Measurements from ENCODE around the gene PAK6. TPM values are rescaled to one million over a fixed set of nuclear protein-coding genes. Genes with fewer than 3 reads are reported as not detected.

PAK6 gene
- total RNA-seq (2014; rRNA removed; shearing (Covaris generic)), result 6.4 and 17.7 TPM in 2 replicates

- DNase-seq (ENCODE audit: low spot score), result peak; percentile 92
Observed at GRCh38 chr15:40238532-40239403, at the start of gene PAK6. Gene PAK6 (plus strand): TSS chr15:40239063. CDS start chr15:40264786, 25,723 bp downstream.

DNA sequence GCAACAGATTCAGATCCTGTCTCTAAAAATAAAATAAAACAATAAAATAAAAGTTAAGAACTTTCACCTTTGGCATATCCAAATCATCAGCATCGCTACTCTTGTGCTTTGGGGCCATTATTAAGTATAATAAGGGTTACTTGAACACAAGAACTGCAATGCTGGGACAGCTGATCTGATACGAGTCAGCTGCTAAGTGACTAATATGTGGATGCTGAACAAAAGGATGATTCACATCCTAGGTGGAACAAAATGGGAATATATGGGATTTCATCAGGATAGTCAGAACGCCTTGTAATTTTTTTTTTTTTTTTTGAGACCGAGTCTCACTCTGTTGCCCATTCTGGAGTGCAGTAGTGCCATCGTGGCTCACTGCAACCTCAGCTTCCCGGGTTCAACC is 48.3 kb upstream of the PAK6 start:
- no peak for DNase-seq (ENCODE audit: low spot score)

- no peak for DNase-seq (ENCODE audit: low spot score)
Observed at GRCh38 chr15:40192942-40193341, 45.9 kb upstream of the PAK6 start.

DNA sequence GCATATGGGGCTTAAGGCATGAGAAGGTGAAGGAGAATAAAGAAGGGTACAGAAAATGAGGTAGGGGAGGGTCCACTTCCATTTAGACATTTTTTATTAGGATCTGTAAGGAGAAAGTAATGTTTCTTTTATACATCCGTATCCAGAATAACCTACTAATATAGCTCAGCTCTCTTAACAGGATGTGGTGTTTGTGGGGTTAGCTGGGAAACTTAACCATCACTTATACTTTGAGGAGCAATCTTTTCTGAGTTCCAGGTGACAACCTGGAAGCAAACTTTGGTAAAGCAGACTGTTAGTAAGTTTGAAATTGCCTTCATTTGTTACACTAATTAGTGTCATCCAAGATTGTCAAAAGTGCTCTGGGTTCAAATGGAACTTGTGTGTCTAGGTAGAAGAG is 41.4 kb upstream of the PAK6 start:
- no peak for DNase-seq (ENCODE audit: low spot score)

GRCh38 chr15:40198355-40199085 is 40.3 kb upstream of the PAK6 start:
- no peak for DNase-seq (ENCODE audit: low spot score)

GRCh38 chr15:40204100-40204499 is 34.8 kb upstream of the PAK6 start:
- no peak for DNase-seq (ENCODE audit: low spot score)

GRCh38 chr15:40217166-40217824 is 21.6 kb upstream of the PAK6 start:
- DNase-seq (ENCODE audit: low spot score), result peak; percentile 97

DNA sequence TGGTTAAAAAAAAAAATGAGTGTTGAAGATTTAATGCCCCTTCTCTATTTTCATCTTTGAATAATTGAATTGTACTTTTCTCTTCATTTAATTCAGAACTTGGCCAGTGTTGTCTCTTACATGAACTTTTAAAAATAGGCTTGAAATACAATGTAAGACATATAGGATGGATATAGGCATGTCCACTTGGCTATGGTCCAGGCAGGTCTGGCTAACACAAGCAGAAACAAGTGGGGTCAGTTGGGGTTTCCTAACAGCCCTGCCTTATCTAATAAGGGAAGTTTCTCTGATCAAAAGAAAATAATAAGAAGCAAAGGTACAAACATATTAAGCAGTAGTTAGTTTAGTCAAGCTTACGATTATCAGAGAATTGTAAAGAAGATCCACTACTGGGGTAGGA is 19.1 kb upstream of the PAK6 start:
- DNase-seq (ENCODE audit: low spot score), result no peak

- DNase-seq (ENCODE audit: low spot score), result no peak
Observed at GRCh38 chr15:40222131-40222530, 16.7 kb upstream of the PAK6 start.

GRCh38 chr15:40226736-40227135 is 12.1 kb upstream of the PAK6 start:
- DNase-seq (ENCODE audit: low spot score), result no peak

GRCh38 chr15:40229316-40229715 is 9.5 kb upstream of the PAK6 start:
- no peak for DNase-seq (ENCODE audit: low spot score)

- DNase-seq (ENCODE audit: low spot score), result no peak
Observed at GRCh38 chr15:40229956-40230355, 8.9 kb upstream of the PAK6 start.

- no peak for DNase-seq (ENCODE audit: low spot score)
Observed at GRCh38 chr15:40232625-40233070, 6.2 kb upstream of the PAK6 start.

DNA sequence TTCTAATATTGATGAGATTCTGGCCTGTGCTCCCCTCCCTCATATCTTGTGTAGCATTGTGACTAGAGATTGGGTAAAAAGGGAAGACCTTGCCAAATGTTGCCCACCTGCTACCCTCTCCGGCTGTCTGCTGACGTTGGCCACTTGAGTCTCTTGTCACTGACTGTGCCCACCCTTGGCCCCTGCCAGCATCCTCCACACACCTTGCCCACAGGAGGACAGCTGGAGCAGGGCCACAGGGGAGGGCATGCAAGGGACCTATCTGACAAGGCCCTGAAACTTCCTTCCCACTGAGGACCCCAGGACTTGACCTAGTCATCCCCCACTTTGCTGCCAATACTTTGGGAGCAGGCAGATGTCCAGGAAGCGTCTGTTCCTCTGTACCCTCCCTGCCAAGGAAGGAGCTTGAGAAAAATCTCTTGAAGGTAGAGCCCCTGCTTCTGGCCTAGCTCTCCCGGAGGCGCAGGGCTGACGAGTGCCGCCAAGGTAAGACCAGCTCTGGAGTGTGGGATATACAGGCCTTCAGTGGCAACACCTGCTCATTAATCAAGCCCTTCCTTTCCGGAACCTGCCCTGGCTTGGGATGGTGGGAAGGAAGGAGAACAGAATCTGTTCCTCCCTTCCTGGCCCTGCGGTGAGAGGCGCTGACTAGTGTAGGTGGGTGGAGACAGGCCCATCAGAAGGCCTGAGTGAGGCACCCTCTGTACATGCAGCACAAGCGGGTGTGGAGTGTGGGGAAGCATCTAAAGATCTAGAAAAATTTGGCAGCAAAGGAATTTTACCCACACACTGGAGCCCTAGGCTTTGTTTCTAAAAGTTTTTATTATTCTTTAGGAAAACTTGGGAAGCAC is 4.9 kb upstream of the PAK6 start:
- no peak for DNase-seq (ENCODE audit: low spot score)

GRCh38 chr15:40234783-40235182 is 4.1 kb upstream of the PAK6 start:
- DNase-seq (ENCODE audit: low spot score), result no peak

- no peak for DNase-seq (ENCODE audit: low spot score)
Observed at GRCh38 chr15:40235201-40235885, 3.5 kb upstream of the PAK6 start.

DNA sequence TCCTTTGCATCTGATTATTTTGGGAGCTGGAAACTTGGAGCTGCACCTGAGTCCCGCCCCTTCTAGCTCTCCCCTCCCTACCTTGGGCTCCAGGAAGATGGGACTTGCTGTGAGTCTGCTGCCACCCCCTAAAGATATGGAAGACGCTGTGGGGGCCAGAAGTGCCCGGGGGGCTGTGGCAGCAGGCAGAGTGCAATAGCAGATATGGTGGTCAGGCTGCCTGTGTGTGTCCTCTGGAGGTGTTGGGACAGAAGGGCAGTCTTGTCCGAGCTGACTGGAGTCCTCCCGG is 485 bp downstream of the PAK6 start:
- DNase-seq (ENCODE audit: low spot score), result no peak

GRCh38 chr15:40239693-40240618 is 1.1 kb downstream of the PAK6 start:
- DNase-seq (ENCODE audit: low spot score), result no peak

DNA sequence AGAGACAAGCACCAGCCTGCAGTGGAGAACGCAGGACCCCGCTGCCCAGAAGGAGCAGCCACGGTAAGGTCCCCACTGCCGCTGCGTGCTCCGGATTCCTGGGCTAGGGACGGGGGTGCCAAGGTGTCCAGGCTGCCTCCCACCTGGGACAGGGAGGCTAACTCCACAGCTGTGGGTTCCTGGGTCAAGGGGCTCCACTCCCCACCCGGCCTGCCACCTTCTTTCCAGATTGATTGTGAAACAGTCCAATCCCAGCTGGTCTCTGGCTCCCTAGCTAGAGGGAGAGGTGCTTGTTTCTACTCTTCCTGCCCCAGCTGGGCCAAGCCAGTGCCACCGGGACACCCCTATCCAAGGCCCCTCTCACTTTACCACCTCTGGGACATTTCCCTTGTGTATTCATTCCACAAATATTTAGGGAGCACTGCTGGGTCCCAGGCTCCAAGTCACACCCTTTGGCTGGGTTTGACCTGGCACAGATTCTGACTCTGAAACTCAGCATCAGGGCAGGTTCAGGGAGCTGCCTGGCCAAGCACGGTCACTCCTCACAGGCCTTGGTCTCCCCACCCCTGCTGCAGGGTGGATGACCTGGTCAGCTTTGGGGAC is 1.9 kb downstream of the PAK6 start:
- no peak for DNase-seq (ENCODE audit: low spot score)
